GM12892 (cell line): ENCODE measurements around the gene C1orf105.

Experiments
- POLR2A ChIP-seq: IDR thresholded peaks from 2 replicates; pipeline ENCODE4 v1.6.1; 2011; ENCODE audit warnings: low read depth, low read length, control low read depth
- POLR2AphosphoS5 ChIP-seq: IDR thresholded peaks from 2 replicates; pipeline ENCODE4 v1.6.1; 2011; ENCODE audit warnings: low read depth, low read length, control low read depth
- TAF1 ChIP-seq: IDR thresholded peaks from 2 replicates; pipeline ENCODE4 v1.6.1; 2011; ENCODE audit warnings: low read depth, mild to moderate bottlenecking, control low read depth, low read length, borderline replicate concordance

DNA sequence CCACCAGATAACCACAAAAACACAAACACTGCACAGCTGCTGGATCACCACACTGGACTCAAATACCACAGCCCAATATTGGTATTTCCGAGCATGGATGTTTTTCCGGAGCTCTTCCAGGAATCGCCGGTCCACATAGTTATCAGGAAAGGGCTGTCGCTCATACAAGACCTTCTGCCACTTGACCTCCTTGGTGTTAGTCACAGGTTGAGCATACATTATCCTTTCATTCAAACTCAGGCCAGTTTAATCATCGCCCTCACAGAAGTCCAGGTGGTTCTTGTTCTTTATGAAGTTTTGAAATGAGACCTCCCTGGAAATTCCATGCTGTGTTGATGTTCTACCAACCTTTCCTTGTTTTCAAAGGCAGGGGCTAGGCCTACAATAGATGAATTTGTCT is 21.9 kb downstream of the C1orf105 start:
- TF ChIP-seq POLR2AphosphoS5 (no peak), TAF1 (no peak), POLR2A (no peak)
